Measurements from ENCODE around the gene GLRX5.

Gene GLRX5

DNA sequence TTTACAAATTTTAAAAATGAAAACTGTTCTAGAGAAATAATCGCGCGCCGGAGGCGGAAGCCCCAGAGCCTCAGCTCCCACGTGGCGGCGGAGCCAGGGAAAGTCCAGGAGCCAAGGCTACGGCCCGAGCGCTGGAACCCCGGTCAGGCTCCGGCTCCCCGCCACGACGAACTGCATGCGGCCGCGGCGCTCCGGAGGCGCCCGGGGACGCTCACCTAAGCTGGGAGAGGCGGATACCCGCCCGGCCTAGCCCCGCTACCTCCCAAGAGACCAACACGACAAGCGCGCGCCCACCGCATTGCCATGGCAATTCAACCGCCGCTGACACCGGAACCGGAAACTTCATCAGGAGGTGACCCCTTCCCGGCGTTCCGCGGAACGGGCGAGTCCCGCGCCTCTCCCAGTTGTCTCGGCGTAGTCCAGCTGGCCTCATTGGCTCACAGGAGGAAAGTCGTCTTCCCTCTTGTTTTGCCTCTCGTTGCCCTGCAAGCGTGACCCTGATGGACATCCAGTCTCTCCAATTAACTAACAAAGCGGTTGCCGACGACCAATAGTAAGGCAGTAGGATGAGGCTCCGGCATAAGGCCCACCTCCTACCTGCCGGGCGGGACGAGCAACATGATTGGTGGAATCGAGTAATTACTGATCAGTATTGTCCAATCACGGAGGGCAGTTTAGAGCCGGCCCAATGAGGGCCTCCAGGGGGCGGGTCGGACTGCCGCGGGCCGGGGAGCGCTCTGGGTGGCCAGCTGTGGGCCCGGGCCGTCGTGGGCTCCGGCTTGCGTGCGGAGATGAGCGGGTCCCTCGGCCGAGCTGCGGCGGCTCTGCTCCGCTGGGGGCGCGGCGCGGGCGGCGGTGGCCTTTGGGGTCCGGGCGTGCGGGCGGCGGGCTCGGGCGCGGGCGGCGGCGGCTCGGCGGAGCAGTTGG is at the start of gene GLRX5:
GLRX5 (plus strand) TSS at position 752 of the 927 bp plus-strand sequence; CDS start at position 792, 40 bp downstream.
- DNase-seq = peak; percentile 99

DNA sequence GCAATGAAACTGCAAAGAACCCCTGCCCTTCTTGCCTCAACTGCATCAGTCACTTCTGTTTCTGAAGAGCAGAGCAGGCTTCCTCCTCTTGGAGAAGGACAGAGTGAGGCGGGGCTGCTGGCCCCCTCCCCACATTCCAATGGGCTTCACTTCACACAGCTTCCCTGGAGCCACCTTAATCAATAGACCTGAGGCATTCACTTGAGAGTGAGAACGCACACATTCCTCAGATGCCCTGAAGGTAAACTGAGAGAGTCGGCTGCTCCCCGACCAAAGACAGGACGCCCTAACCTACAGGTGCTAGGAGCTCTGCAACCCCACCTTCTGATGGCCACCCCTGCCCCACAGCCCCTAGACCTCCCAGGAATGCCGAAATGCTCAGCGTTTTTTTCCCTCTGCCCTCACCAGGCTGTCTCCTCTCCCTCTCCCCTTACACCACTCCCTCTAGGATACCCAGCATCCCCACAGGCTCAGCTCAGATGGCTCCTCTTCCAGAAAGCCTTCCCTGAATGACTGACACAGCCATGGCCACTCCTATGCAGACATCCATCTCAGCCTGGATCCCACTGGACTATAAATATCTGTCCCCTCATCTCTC is 49.5 kb upstream of the GLRX5 start:
- no peak for DNase-seq

DNA sequence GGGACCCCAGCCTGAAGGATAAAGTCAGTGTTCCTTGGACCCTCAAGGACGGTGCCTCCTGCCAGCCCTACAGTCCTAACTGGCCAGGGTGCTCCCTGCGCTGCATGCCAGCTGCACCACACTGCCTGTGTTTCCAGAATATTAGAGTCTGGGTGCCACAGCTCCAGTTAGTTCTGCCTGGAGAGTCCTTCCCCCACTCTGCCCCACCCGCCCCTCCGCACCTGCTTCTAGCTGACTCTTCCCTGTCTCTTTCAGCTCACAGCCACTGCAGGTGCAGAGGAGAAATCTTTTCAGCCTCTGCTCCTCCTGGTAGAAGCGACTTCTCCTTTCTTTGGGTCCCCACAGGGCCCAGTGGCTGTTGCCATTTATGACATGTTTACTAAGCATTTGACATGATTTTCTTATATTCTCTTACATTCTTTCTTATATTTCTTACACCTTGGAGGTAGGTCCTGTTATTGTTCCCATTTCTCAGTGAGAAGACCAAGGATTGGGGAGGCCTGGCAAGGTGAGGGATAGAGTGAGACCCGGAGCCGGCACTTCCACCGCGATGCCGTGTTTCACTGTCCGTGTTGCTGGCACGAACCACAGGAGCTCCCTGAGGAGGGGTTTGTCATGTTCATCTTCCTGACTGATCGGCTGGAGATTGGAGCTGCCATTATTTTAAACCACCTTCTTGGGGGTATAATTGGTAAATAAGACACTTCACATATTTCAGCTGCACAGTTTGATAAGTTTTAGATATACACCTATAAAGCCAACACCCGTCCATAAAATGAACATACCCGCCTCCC is 47.8 kb upstream of the GLRX5 start:
- DNase-seq = no peak

DNA sequence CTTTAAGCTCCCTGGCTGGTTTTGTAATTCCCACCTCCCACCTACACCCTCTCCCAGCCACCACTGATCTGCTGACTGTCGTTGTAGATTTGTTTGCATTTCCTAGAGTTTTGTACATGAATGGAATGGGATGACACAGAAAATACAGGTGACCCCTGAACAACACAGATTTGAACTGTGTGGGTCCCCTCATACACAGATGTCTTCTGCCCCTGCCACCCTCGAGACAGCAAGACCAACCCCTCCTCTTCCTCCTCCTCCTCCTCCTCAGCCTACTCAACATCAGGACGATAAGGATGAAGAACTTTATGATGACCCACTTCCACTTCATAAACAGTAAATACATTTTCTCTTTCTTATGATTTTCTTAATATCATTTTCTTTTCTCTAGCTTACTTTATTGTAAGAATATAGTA is 47.2 kb upstream of the GLRX5 start:
- DNase-seq = no peak

DNA sequence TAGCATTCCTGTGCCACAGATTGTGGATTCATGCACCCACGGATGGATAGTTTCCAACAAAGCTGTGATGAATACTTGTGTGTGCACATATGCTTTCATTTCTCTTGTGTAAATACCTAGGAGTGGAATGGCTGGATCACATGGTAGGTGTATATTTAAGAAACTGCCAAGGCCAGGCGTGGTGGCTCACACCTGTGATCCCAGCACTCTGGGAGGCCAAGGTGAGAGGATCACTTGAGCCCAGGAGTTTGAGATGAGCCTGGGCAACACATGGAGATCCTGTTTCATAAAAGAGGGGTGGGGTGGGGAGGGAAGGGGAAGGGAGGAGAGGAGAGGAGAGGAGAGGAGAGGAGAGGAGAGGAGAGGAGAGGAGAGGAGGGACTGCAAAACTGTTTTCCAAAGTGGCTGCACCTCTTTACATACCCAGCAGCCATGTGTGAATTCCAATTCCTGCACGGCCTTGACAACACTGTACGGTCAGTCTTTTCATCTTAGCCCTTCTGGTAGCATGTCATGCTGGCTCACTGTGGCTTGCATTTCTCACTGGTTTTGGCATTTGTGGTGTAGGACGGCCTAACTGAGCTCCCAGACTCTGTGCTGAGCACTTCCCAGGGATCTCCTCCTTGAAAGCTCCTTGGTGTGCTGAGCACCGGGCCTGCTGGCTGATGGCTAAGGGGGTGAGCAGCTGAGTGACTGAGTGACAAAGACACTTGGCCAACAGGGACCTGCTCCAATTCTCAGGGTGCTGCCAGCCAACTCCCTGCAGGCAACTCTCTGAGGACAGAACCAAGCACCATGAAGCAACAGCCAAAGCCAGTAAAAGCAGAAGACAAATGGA is 46.3 kb upstream of the GLRX5 start:
- DNase-seq = no peak

DNA sequence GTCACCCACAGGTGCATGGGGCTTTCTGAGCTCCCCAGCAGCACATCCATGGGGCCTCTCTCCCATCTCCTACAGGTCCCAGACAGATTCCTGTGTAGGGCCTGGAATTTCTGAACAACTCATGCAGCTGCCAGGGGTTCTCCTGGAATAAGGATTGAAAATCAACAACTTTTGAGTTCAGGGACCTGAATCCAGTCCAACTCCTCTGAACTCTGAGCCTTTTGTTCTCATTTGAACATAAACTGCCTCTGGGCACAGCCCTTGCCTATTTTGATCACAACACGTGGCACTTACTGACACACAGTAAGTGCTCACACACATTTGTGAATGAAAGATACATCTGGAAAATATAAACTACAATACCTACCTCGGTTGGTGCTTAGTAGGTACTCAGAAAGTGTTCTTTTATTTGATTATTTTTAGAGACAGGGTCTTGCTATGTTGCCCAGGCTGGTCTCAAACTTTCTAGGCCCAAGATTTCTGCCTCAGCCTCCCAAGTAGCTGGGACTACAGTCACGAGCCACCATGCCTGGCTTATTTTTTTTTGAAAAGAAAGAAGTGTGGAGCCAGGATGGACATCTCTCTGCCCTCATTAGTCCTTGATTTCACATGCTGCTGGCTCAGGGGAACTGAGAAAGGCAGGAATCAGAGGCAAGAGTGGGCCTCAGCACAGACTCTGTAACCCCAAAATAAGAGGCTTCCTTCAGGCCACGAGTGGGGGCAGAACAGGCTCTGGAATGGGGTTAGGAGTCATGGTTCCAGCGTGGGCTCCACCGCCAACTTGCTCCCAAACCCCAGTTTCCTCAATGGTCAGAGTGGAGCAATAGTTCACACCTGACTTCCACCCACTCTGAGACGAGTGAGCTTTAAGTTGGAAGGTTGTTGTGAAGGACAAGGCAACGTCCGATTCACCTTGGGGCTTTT is 45.4 kb upstream of the GLRX5 start:
- no peak for DNase-seq

DNA sequence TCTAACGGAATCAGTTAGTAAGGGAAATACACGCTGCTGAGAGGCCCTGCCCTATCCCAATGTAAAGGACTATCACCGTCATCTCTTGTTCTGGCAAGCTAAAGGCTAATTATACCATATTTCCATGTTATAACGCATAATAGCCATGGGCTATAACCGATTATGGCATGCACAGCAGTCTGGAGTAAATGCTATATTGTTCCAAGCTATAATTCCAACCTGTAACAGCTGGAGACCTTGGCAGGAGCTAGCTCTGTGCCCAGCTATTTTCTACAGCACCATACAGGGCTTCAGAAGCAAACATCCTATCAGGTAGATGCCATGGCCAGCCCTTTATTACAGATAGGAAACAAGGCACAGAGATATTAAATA is 44.7 kb upstream of the GLRX5 start:
- no peak for DNase-seq

DNA sequence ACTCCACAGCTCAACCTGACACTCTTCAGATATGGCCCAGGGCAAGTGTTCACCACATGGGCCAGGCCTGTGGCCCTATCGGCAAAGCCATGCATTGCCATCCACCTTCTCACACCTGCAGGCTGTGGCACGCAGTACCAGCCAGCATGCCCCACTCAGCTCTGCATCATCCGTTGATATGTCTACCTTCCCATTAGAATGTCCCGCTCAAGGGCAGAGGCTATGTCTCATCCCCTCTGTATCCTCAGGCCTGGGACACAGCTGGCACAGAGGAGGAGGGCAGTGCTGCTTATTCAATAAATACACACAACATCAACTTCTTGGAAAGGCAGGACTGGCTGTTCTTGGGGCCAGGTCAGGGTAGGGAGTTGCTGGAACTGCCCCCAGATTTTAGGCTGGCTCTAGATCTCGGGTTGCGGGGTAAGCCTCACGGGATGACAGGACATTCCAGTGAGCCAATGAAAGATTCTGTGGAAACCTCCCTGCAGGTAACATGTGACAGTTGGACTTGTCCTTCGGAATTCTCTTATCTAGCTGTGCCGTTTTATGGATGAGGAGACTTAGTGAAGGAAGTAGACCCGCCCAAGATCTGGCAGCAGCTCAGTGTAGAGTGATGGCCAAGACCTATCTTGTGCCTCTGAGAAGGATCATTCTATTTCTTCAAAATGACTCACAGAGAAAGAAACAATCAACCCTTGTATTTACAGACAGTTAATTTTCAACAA is 44.0 kb upstream of the GLRX5 start:
- no peak for DNase-seq

DNA sequence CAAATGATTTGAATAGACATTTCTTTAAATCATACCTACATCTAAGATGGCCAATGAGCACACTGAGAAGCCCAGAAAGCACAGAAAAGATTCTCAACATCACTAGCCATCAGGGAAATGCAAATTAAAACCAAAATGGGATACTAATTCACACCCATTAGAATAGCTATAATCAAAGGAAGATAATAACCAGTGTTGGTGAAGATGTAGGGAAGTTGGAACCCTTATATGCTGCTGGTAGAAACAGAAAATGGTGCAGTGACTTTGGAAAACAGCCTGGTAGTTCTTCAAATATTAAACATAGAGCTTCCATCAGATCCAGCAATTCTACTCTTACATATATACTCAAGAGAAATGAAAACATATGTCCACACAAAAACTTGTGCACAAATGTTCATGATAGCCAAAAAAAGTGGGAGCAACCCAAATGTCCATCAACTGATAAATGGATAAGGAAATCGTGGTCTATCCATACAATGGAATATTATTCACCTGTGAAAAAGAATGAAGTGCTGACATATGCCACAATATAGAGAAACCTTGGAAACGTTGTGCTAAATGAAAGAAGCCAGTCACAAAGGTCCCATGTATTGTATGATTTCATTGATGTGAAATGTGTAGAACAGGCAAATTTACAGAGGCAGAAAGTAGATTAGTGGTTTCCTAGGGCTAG is 42.8 kb upstream of the GLRX5 start:
- DNase-seq = no peak

DNA sequence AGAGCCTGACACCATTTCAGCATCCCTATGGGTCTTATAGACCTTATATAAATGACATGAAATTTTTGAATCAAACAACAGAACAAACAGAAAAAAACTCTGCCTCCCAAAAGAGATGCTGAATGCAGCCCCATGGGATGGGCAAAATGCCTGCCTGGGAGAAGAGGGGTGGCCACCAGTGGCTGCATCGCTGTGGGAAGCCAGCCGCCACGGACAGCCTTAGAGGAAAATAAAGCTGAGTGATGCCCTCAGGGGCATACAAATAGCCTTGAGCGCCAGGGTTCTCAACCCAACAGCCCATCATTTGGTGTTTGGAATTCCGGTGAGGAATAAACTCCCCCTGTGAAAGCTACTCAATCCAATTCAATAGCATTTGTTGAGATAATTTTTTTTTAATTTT is 41.3 kb upstream of the GLRX5 start:
- DNase-seq = no peak

DNA sequence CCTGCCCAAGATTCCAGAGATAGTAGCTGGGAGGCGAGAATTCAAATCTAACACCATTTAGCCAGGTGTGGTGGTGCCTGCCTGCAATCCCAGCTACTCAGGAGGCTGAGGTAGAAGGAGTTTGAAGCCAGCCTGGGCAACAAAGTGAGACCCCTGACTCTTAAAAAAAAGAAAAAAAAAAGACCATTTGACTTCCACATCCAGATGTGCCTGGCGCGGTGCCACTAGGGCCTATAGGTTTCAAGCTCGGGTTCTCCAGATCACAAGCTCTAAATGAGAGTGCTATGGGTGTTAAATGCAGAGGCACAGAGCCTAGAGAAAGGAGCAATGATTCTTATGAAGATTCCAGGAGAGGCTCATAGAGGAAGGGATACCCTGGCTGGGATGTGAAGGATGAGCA is 40.9 kb upstream of the GLRX5 start:
- no peak for DNase-seq

DNA sequence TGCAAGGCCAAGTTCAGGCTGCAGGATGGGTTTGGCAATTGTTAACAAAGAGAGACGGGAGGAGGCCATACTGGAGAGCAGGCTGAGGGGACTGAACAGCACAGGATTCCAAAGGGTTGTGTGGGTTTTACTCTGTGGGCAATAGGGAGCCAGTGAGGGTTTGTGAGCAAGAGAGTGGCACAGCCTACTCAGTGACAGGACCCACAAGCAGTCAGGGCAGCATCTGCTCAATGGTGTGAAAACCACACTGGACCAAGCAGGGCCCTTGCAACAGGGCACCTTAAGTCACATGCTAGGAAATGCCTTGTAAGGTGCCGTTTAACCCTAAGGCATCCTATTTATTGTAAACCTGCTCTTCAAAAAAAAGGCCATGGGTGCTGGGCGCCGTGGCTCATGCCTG is 40.4 kb upstream of the GLRX5 start:
- DNase-seq = no peak

DNA sequence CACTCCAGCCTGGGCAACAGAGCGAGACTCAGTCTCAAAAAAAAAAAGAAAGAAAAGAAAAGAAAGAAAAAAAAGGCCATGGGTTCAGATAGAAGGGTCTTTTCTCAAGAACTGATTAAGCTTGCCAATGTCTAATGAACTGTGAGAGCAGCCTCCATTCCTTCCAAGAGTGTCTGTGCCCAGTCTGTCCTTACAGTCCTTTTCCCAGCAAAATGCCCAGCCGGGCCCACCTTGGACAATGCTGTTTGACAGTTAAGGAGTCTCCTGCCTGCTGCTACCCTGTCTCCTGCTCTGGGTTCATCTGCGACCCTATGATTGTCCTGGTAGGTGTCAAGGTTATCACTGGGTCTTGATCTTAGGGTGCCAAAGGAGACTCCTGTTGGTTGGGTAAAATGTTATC is 39.8 kb upstream of the GLRX5 start:
- DNase-seq = no peak

DNA sequence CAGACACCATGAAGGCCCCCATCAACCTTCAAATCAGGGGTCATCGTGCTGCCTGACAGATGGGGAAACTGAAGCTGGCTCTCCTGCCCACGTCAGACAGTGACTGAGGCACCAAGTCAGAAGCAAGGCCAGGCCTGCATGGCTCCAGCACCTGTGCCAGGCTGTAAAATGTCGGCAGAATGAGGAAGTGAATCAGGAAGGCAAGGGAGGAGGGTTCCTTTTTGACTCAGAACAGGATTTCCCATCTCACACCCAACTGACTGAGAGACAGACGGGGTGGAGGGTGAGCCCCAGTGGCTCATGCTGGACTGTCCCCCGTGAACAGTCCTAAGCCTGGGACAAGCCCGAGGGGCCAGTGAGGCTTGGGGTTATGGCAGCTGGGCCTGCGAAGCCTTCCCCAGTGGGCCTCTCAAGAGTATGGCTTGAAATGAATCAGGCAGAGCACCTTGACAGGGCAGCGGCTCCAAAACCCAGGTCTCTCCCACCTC is 39.3 kb upstream of the GLRX5 start:
- no peak for DNase-seq

DNA sequence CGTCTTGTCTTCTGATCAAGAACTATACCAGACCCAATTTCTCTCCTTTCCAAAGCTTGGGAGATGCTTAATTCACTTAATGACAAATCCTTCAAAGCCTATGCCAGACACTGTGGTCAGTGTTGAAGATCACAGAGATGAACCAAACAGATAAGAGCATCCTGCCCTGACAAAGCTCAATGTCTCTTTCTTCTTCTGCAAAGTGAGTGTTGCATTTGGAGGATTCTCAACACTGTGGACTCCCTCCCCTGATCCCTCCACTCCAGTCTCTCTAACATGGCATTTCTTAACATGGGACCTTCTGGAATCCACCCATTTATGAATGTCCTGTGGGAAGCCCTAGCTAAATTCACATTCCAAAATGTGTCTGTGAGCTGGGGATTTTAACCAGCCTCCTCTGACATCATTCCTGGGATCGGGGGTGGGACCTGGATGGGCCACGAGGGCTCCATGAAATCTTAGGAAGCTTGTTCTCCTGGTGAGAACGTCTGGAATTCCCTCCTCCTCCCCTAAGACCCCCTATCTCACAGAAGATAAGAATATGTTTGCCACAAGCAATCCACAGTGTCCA is 38.7 kb upstream of the GLRX5 start:
- DNase-seq = no peak

DNA sequence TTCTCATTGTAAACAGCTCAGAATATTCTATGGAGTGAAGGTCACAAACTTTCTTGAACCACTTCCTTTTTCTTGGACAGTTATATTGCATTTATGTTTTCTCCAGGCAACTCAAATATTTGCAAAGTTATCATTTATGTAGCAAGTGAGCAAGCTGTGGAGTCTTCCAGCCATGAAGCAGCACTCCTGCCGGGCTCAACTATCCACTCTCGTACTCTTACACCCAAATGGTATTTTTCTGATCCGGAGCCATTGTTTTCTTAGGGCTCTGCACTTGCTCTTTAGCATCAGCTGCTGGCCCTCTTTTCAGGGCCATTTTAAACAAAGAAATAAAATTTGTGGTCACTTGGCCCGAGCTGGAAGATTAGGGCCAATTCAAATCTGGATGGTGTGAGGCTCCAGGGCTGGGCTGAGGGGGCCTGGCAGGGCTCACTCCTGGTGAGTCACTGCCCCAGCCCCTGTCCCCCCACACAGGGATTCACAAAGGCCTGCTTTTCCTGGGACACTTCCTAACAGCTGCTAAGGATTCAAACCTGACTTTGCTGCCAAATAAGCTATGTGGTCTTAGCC is 38.1 kb upstream of the GLRX5 start:
- no peak for DNase-seq

DNA sequence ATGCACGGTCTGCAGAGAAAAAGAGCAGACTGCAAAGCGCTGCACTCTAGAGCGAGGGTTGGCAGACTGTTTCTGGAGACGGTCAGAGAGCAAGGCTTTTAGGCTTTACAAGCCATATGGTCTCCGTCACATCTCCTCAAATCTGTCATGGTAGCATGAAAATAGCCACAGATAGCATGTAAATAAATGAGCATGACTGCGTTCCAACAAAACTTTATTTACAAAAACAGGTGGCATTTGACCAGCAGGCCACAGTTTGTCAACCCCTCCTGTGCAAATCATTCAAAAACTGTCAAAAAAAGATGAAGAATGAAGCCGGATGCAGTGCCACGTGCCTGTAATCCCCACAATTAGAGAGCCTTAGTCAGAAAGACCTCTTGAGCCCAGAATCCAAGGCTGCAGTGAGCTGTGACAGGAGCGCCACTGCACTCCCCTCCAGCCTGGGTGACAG is 37.3 kb upstream of the GLRX5 start:
- no peak for DNase-seq

DNA sequence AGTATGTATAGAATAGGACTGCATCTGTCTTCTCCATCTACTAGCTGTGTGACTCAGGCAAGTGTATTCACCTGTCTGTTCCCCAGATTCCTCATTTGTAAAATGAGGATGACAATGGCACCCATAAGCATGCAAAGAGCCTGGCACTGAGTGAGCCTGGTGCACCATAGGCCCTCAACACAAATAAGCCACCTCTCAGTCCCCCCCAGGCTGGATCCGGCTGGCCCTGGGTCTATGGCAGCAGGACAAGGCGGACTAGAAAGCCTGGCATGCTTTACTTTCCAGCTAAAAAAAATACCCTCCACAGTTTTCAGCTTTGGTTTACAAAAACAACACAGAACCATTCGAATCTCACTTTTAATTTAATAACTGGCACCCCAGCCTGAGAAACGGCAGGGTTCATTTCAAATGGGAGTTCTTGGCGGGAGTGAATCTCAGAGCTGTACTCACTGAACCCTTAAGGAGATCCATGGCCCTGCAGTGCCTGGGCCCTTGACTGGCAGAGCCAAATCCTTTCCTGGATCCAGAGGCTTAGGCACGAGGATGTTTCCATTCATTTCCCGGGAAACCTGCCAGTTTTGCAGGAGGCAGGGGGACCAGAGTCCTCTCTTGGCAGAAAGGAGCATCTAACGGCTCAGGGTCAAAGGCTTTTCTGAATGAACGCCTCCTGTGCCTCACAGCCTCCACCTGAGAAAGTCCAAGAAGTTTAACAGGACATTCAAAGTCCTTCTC is 36.1 kb upstream of the GLRX5 start:
- peak; percentile 79 for DNase-seq

DNA sequence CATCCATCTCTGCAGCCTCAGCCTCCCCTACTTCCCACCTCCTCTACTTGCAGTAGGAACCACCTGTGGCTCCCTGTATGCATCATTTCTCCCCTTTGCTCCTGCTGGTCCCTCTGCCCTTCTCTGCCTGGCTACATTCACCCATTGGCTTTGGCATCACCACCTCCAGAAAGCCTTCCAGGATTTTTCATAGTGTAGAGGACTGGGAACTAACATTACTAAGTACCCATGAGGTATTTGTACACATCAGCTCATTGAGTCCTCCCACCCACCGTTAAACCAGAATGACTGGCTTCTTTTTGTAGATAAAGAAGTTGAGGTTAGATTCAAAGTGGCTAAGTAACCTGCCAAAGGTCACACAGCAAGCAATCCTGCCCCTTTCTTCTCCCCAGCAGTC is 35.5 kb upstream of the GLRX5 start:
- no peak for DNase-seq
